GM19455 (cell line): ENCODE results near the gene TGFB1I1.
"Not testable (repeated sequence)": the region's sequence is repeated elsewhere in the genome, so short reads cannot be mapped to it uniquely, and the experiment has no call there.

Experiments
- ATAC-seq: cut with Tn5 transposase; IDR thresholded peaks from one replicate; pipeline ENCODE4 v1.9.1; 2021; ENCODE audit not compliant: unreplicated experiment

Gene TGFB1I1

DNA sequence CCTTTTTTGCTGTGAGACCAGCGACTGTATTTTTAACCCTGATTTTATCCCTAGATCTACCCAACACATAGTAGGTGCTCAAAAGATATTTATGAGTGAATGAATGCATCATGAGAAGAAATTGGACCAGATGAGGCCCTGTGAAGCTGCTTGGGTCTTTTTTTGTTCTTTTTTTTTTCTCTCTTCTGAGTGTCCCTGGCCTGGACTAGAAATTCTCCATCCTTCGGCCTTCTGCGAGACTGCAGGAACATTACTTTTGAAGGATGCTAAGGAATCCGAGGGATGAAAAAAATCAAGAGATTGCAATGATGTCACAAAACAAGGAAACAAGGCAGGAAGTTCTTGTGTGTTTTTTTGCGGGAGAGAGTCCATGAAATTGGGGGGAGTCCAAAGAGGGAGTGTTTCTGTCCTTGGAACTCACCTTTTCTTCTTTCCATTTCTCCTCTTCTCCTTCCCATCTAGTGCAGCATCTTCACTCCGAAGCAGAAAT is 36.8 kb downstream of the TGFB1I1 start:
- no peak for ATAC-seq

DNA sequence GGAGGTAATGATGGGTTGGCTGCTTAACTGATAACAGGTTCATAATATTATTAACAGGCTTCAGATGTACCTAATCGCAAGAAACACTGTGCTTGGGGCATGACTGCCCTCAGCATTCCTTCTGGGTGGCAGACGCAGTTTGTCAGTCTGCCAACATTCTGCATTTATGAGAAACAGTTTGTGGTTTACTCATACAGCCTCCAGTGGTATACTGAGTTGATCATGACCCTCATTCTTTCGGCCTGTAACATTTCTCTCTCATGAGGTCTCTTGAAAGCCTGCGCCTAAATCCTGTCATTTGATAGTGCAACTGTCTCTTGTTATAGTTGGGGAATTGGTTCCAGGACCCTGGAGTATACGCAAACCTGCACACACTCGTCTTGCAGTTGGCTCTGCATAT is 41.2 kb downstream of the TGFB1I1 start:
- no peak for ATAC-seq

DNA sequence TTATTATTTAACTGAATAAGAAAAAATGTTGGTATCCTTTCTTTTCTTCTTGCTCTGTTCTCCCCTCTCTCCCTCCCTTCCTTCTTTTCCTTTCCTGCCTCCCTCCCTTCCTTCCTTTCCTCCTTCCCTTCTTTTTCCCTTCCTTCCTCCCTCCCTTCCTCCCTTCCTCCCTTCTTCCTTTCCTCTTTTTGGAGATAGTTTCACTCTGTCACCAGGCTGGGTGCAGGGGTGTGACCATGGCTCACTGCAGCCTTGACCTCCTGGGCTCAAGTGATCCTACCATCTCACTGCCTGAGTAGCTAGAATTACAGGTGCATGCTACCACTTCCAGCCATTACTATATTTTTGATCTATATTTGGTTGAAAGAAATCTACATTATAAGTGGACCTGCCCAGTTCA is 41.9 kb downstream of the TGFB1I1 start:
- ATAC-seq = no peak

DNA sequence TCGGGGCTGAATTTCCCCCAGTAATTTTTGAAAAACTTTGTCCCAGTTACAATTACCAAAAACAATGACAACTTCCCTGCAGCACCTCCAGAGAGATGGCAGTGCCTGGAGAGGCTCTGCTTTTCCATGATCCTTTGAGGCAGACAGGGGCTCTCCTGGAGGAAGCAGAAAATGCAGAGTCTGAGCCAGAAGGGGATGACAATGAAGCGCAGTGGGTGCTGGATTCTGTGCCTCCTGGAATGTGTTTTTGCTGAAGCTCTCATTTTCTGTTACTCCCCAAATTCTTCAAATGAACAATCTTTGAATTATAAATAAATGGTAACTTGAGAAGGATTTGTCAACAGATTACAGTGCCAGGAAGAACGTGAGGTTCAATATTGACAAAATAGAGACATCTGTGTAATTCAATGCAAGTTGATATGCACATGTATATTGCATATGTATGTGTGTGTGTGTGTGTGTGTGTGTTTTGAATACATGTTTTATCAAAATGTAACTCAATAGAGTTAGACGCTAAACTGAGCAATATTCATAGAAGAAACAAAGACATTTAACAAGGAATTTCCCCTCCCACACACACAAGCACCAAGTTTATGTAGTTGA is 45.9 kb downstream of the TGFB1I1 start:
- no peak for ATAC-seq

DNA sequence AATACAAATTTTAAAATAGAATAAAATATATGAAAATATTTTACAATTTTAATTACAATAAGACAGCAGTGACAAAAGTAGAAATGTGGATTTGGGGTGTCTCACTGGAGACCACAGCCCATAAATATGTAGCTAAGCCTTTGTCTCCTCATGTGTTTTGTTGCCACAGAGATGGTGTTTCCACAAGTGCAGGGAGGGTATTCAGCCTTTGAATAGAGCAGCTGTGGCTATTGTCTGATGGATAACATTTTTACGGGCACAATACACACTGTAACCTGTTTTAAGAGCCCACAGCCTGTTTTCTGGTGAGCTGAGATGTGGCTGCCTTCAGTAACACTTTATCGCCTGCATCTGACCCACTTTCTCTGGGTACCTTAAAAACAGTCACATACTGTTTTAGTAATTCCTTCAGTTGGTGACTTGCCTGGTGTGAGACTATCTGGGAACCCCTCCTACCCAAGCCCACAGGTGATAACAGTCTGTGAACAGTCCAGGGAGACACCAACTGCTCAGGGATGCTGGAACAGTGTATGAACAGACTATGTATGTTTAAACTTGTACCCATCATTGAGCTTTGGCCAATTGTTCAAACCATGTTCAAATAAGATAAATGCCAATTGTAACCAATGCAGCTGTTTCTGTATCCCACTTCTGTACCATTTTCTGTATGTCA is 47.9 kb downstream of the TGFB1I1 start:
- no peak for ATAC-seq

DNA sequence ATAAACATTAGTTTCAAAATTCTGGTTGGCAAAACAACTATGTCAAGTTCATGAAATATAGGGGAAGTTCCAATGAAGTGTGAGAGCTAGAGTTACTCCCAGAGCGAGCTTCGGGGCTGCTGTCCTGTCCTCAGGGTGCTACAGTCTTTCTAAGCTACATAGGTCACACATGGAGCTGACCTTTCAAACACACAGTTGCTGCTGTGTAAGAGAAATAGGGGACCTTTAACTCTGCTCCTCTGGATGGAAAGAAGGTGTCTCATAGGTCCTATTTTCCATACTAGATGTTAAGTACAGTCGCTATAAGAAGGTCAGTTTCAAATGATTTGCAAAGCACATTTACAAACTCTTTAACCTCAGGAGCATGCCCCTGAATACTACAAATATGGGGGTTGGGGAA is 49.4 kb downstream of the TGFB1I1 start:
- no peak for ATAC-seq

DNA sequence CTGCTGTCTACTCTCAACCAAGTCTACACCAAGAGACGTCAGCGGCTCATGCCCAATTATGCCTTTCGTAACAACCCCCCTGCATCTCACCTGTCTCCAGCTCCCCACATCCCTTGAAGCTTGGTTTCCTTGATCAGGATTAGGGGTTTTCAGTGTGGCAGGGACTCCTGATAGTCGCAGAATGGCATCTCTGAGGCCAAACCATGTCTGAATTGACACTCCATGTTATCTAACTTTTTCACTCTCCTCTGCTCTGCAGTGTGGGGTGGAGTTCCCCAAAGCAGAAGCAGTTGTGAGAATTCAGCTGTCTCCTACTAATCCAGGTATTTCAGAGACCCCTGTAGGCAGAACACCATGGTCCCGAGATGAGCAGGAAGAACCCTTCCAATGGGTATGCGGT is 50.1 kb downstream of the TGFB1I1 start:
- no peak for ATAC-seq

DNA sequence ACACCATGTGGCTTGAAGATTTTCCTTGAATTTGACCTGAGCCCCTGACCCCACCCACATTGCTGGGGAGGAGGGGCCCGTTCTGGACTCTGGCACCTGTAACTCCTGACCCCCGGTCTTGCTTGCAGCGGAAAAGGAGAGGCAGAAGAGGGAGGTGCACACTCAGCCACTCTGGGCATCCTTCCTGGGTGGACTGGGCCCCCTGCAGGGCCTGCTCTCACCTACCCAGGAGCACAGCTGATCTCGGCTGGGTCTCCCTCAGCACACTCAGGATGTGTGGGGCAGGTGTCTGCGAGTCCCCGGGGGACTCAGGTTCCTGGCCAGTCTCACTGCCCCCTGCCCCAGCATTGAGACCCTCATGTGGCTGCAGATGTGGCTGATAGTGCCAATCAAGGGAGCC is 51.8 kb downstream of the TGFB1I1 start:
- ATAC-seq = not testable (repeated sequence)

DNA sequence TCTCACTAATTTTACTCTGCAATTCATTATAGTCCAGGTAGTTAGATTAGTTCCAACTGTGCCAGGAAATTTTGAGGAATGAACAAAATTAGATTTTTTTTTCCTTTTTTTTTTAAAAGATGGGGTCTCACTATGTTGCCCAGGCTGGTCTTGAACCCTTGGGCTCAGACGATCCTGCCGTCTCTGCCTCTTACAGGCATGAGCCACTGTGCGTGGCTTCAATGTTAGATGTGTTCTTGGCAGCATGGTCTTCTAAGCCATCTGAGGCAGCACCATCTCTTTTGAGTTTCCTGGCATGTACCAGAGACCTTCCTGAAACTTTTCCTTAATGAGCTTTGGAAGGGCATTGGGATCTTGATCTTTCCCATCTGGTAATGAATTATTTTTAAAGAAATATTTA is 53.2 kb downstream of the TGFB1I1 start:
- ATAC-seq = no peak
